Limb (tissue), 2 donors: ENCODE measurements around the gene FAM216A.

ENCODE experiments used
- DNase-seq, 2 donors: peaks; one replicate each; pipeline ENCODE4 v3.0.0-alpha.2; 2016; ENCODE audit errors: extremely low spot score in 2 of 2

FAM216A gene

GRCh38 chr12:110538869-110539622 lies 70.4 kb downstream of the FAM216A start:
- no peak for DNase-seq
